ENCODE measurements around the gene STK16. TPM values are rescaled to one million over a fixed set of nuclear protein-coding genes. Genes with fewer than 3 reads are reported as not detected.
A peak's percentile ranks its signal among the peaks of the same experiment; 100 is the strongest.

The STK16 gene
- total RNA-seq, 3 donors from 2014 or later: 13.1 to 18.1 (median 16.4) TPM

- H3K9me3 ChIP-seq: no peaks in the 10 kb centered on the region
- H3K27ac ChIP-seq: peak within 1 kb of the TSS; percentile 79 to 95
- peaks cover 3% of the 10 kb centered on the region for H3K36me3 ChIP-seq
- H3K27me3 ChIP-seq: no peaks in the 10 kb centered on the region
- intact Hi-C loops (cut with DNase I; ENCODE audit: low total_unique reads): no loop called here
- TF ChIP-seq POLR2A (IDR thresholded peaks at IDR 0.05) (peak; percentile 29), CTCF (IDR thresholded peaks at IDR 0.05) (no peak), POLR2AphosphoS5 (IDR thresholded peaks at IDR 0.05) (peak; percentile 57 to 77 (median 77))
- peak; percentile 94 for DNase-seq (ENCODE audit: low spot score in 2 of 2)
- H3K4me1 ChIP-seq: peaks cover 9 to 17% of the 10 kb centered on the region in 2 donors
- peak within 1 kb of the TSS; percentile 55 to 86 (median 66) for H3K4me3 ChIP-seq
Measured at GRCh38 chr2:219218732-219219701, 26.3 kb upstream of the STK16 start, which contains the start of gene ABCB6. Gene ABCB6, minus strand, starts transcription at chr2:219218958. Its CDS starts 285 bp downstream, at chr2:219218673.

GRCh38 chr2:219219784-219220532, 25.3 kb upstream of the STK16 start:
- Histone ChIP-seq H3K4me1 (peaks cover 9 to 17% of the 10 kb centered on the region in 2 donors), H3K4me3 (no peak overlapping the region), H3K9me3 (no peaks in the 10 kb centered on the region), H3K36me3 (peaks cover 6% of the 10 kb centered on the region), H3K27me3 (no peaks in the 10 kb centered on the region), H3K27ac (peak overlapping the region in 1 of 2 donors; percentile 0)
- TF ChIP-seq CTCF (IDR thresholded peaks at IDR 0.05) (no peak), POLR2A (IDR thresholded peaks at IDR 0.05) (no peak), POLR2AphosphoS5 (IDR thresholded peaks at IDR 0.05) (no peak)
- no peak for DNase-seq (ENCODE audit: low spot score in 2 of 2)
- intact Hi-C loops (cut with DNase I; ENCODE audit: low total_unique reads): no loop called here

GRCh38 chr2:219220652-219221402, 24.5 kb upstream of the STK16 start:
- Histone ChIP-seq H3K9me3 (no peaks in the 10 kb centered on the region), H3K4me3 (no peak overlapping the region), H3K36me3 (peaks cover 12% of the 10 kb centered on the region), H3K27ac (no peak overlapping the region), H3K27me3 (no peaks in the 10 kb centered on the region), H3K4me1 (peaks cover 9 to 17% of the 10 kb centered on the region in 2 donors)
- no peak for TF ChIP-seq POLR2AphosphoS5 (IDR thresholded peaks at IDR 0.05)
- no peak for TF ChIP-seq POLR2A (IDR thresholded peaks at IDR 0.05)
- TF ChIP-seq CTCF (IDR thresholded peaks at IDR 0.05): no peak
- DNase-seq (ENCODE audit: low spot score in 2 of 2): no peak
- intact Hi-C loops (cut with DNase I; ENCODE audit: low total_unique reads): no loop called here

- no peaks in the 10 kb centered on the region for H3K27me3 ChIP-seq
- intact Hi-C loops (cut with DNase I; ENCODE audit: low total_unique reads): no loop called here
Measured at GRCh38 chr2:219221957-219222518, 23.2 kb upstream of the STK16 start.

More at GRCh38 chr2:219221957-219222518, 23.2 kb upstream of the STK16 start:
- Histone ChIP-seq H3K4me1 (peaks cover 8 to 17% of the 10 kb centered on the region in 2 donors), H3K36me3 (peaks cover 12% of the 10 kb centered on the region), H3K27ac (no peak overlapping the region), H3K9me3 (no peaks in the 10 kb centered on the region), H3K4me3 (no peak overlapping the region)
- TF ChIP-seq CTCF (IDR thresholded peaks at IDR 0.05): no peak
- no peak for TF ChIP-seq POLR2A (IDR thresholded peaks at IDR 0.05)
- no peak for TF ChIP-seq POLR2AphosphoS5 (IDR thresholded peaks at IDR 0.05)
- no peak for DNase-seq (ENCODE audit: low spot score in 2 of 2)

Measured in breast epithelium (tissue), 4 donors.